OCI-LY1 (cell line): ENCODE data around the gene SCAF8.

ENCODE experiments used
- CTCF ChIP-seq: fragments of 200-600 bp; sonication (generic), shearing (Covaris generic); IDR thresholded peaks from 2 replicates; pipeline ENCODE4 v1.5.1; 2017; ENCODE audit warnings: mild to moderate bottlenecking, antibody characterized with exemption, low read length, moderate library complexity, mixed read lengths
- EZH2 ChIP-seq: fragments of 200-600 bp; sonication (generic), shearing (Covaris generic); IDR thresholded peaks from 2 replicates; pipeline ENCODE4 v1.8.0; 2017; ENCODE audit warnings: borderline replicate concordance, mixed run types, mild to moderate bottlenecking, antibody characterized with exemption, low read length, moderate library complexity, mixed read lengths

DNA sequence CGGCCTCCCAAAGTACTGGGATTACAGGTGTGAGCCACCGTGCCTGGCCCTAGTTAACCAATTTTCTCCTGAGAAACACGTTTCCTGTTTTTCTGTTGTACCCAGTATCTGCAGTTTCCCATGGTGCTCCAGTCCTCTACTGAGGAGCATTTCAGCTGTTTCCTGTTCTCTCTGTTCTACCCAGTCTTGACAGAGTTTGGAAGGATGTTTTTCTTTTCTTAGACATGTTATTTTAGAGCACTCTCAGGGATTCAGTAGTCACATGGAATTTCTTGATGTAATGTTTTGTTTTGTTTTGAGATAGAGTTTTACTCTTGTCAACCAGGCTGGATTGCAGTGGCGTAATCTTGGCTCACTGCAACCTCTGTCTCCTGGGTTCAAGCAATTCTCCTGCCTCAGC lies 132.1 kb downstream of the SCAF8 start:
- TF ChIP-seq EZH2 (no peak), CTCF (no peak)
